ENCODE measurements around the gene GPN2. TPM values are rescaled to one million over a fixed set of nuclear protein-coding genes. Genes with fewer than 3 reads are reported as not detected.

Gene GPN2
- polyA plus RNA-seq, 3 donors, result 8.3 to 15.9 (median 9.6) TPM

GRCh38 chr1:26909951-26910342 lies 19.9 kb upstream of the GPN2 start:
- Histone ChIP-seq H4K20me1 (ENCODE audit: insufficient read depth, low read length) (no peaks in the 10 kb centered on the region), H3K9me3 (replicated peaks in 1 of 2; ENCODE audit: control insufficient read depth in 1 of 2, insufficient read depth in 1 of 2, low read length in 2 of 2) (no peaks in the 10 kb centered on the region), H3K9ac (ENCODE audit: insufficient read depth, low read length, poor library complexity, severe bottlenecking) (no peak overlapping the region), H2AFZ (ENCODE audit: insufficient read depth, low read depth, low read length, poor library complexity, severe bottlenecking) (no peak overlapping the region), H3K27ac (ENCODE audit: low read depth in 1 of 2, low read length in 2 of 2) (no peak overlapping the region), H3K4me2 (replicated peaks; ENCODE audit: extremely low read depth, low read length, poor library complexity, severe bottlenecking) (no peak overlapping the region), H3K4me1 (ENCODE audit: control insufficient read depth in 1 of 2, insufficient read depth in 2 of 2, low read length in 2 of 2) (no peaks in the 10 kb centered on the region), H3K27me3 (ENCODE audit: control insufficient read depth in 2 of 2, insufficient read depth in 2 of 2, low read length in 2 of 2) (no peaks in the 10 kb centered on the region), H3K4me3 (replicated peaks in 1 of 3; ENCODE audit: low read depth in 2 of 3, low read length in 3 of 3) (no peak overlapping the region), H3K36me3 (replicated peaks in 1 of 2; ENCODE audit: control insufficient read depth in 1 of 2, insufficient read depth in 2 of 2, low read length in 2 of 2) (no peaks in the 10 kb centered on the region), H3K79me2 (ENCODE audit: insufficient read depth, low read length) (no peaks in the 10 kb centered on the region)
- no peak for TF ChIP-seq CTCF (IDR thresholded peaks at IDR 0.05)
- no peaks in the 10 kb centered on the region for H3K9me3 Mint-ChIP-seq
- H3K4me3 Mint-ChIP-seq, result no peak overlapping the region
- 96% methylated on average over 3 of the region's 3 CpGs for WGBS (ENCODE audit: insufficient coverage)
- H3K36me3 Mint-ChIP-seq, result no peaks in the 10 kb centered on the region
- H3K4me1 Mint-ChIP-seq, result no peaks in the 10 kb centered on the region
- intact Hi-C loops (cut with micrococcal nuclease), result no loop called here
- no peak overlapping the region for H3K27ac Mint-ChIP-seq
- peaks cover 0 to 2% (median 2%) of the 10 kb centered on the region in 3 donors for H3K27me3 Mint-ChIP-seq (ENCODE audit: low read depth in 3 of 3)
- no peak for DNase-seq

GRCh38 chr1:26907071-26907917 lies 17.2 kb upstream of the GPN2 start:
- Histone ChIP-seq H3K27me3 (ENCODE audit: control insufficient read depth in 2 of 2, insufficient read depth in 2 of 2, low read length in 2 of 2) (no peaks in the 10 kb centered on the region), H2AFZ (ENCODE audit: insufficient read depth, low read depth, low read length, poor library complexity, severe bottlenecking) (no peak overlapping the region), H3K36me3 (replicated peaks in 1 of 2; ENCODE audit: control insufficient read depth in 1 of 2, insufficient read depth in 2 of 2, low read length in 2 of 2) (no peaks in the 10 kb centered on the region), H3K4me2 (replicated peaks; ENCODE audit: extremely low read depth, low read length, poor library complexity, severe bottlenecking) (no peak overlapping the region), H3K79me2 (ENCODE audit: insufficient read depth, low read length) (no peaks in the 10 kb centered on the region), H3K4me3 (replicated peaks in 1 of 3; ENCODE audit: low read depth in 2 of 3, low read length in 3 of 3) (no peak overlapping the region), H3K9me3 (replicated peaks in 1 of 2; ENCODE audit: control insufficient read depth in 1 of 2, insufficient read depth in 1 of 2, low read length in 2 of 2) (no peaks in the 10 kb centered on the region), H3K9ac (ENCODE audit: insufficient read depth, low read length, poor library complexity, severe bottlenecking) (no peak overlapping the region), H3K4me1 (ENCODE audit: control insufficient read depth in 1 of 2, insufficient read depth in 2 of 2, low read length in 2 of 2) (no peaks in the 10 kb centered on the region), H4K20me1 (ENCODE audit: insufficient read depth, low read length) (no peaks in the 10 kb centered on the region), H3K27ac (ENCODE audit: low read depth in 1 of 2, low read length in 2 of 2) (no peak overlapping the region)
- intact Hi-C loops (cut with micrococcal nuclease), result no loop called here
- no peak overlapping the region for H3K4me3 Mint-ChIP-seq
- no peak overlapping the region for H3K27ac Mint-ChIP-seq
- no peaks in the 10 kb centered on the region for H3K4me1 Mint-ChIP-seq
- H3K36me3 Mint-ChIP-seq, result no peaks in the 10 kb centered on the region
- TF ChIP-seq CTCF (IDR thresholded peaks at IDR 0.05), result no peak
- 85% methylated on average over 5 of the region's 6 CpGs for WGBS (ENCODE audit: insufficient coverage)
- peak in 1 of 3 donors; percentile 27 for DNase-seq
- H3K27me3 Mint-ChIP-seq (ENCODE audit: low read depth in 3 of 3), result peaks cover 0 to 2% (median 0%) of the 10 kb centered on the region in 3 donors
- no peaks in the 10 kb centered on the region for H3K9me3 Mint-ChIP-seq
